GM19372 (cell line): Measurements from ENCODE around the gene ZNHIT6.

Source experiments
- ATAC-seq: cut with Tn5 transposase; IDR thresholded peaks from one replicate; pipeline ENCODE4 v1.9.1; 2021; ENCODE audit warnings: mild to moderate bottlenecking, low read depth, moderate library complexity; ENCODE audit not compliant: unreplicated experiment

Gene ZNHIT6

GRCh38 chr1:85599681-85600080 is 108.6 kb downstream of the ZNHIT6 start:
- ATAC-seq: no peak
